ENCODE data around the gene MAPKBP1.
"Not testable (repeated sequence)": the region's sequence is repeated elsewhere in the genome, so short reads cannot be mapped to it uniquely, and the experiment has no call there.

The MAPKBP1 gene

GRCh38 chr15:41774062-41774881 is at the start of gene MAPKBP1:
Gene MAPKBP1 (plus strand): TSS chr15:41774484. CDS start chr15:41775276, 792 bp downstream.
- DNase-seq, result peak; percentile 92

- peak; percentile 0 for DNase-seq
Observed at GRCh38 chr15:41727143-41727542, 47.1 kb upstream of the MAPKBP1 start.

DNA sequence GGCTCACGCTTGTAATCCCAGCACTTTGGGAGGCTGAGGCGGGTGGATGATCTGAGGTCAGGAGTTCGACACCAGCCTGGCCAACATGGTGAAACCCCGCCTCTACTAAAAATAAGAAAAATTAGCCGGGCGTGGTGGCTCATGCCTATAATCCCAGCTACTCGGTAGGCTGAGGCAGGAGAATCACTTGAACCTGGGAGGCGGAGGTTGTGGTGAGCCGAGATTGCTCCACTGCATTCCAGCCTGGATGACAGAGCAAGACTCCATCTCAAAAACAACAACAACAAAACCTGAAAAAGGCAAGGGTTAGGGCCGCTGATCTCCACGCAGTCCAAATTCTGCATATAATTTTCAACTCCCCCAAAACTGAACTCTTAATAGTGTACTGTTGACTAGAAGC is 46.2 kb upstream of the MAPKBP1 start:
- DNase-seq, result not testable (repeated sequence)

GRCh38 chr15:41730543-41730942 is 43.7 kb upstream of the MAPKBP1 start:
- no peak for DNase-seq

- DNase-seq, result no peak
Observed at GRCh38 chr15:41732483-41732882, 41.8 kb upstream of the MAPKBP1 start.

DNA sequence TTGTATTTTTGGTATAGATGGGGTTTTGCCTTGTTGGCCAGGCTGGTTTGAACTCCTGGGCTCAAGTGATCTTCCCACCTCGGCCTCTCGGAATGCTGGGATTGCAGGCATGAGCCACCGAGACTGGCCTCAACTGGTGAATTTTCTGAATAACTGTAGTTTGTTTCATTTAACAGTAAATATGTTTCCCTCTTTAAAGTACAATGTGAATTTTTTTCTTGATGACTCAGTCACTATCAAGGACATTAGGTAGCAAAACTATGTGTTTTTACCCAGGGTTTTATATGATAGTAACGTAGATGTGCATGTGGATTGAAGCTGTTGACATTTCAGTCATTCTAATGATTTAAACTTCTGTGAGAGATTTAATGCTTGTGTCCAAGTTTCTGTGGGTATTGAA is 40.2 kb upstream of the MAPKBP1 start:
- DNase-seq, result no peak

DNA sequence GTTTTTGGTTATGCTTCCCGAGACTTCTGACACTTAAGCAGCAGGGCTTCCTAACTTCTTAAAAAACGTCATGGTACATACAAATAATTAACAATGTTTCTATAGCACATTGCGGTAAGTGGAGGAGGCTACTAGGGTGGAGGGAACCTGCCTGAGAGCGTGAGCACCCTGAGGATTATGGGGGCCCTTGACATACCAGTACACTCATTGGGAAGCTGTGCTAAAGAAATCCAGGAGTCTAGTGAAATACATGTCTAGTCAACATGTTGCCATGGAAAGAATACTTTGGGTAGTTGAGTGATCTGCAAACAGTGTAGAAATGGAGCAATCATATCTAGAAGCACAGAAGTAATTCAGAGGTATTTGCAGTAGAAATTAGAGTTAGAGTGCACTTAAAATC is 39.2 kb upstream of the MAPKBP1 start:
- no peak for DNase-seq

GRCh38 chr15:41735492-41735891 is 38.8 kb upstream of the MAPKBP1 start:
- not testable (repeated sequence) for DNase-seq

DNA sequence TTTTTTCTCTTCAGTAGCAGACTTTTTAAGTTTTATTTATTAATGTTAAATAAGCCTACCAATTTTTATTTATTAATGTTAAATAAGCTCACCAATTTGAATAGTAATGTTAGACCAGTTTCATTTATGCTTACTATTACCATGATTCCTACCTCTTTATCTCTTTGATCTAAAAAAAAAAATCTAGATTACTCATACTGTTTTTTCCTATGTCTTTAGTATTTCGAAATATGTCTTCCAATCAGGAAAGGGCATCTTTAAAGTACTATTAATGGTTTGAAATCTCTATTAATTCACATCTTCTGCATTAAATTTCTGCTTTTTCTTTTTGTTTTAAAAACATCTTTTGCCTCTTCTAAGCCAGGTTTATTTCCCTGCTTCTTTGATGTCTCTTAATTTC is 27.5 kb upstream of the MAPKBP1 start:
- DNase-seq, result no peak

DNA sequence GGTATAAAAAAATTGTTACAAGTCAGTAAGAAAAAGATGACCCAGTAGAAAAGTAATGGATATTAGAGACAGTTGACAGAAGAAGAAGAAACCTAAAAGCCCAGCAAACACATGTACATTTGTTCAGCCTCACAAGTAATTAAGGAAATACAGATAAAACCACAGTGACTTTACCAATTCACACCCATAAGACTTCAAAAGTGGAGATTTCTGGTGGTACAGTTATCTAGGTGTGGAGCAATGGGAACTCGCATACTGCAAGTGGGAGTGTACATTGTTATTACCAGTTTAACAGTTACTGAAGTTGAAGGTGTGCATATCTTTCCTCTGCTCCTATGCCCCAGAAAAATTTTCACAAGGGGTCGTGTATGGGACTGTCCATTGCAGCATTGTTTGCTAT is 18.1 kb upstream of the MAPKBP1 start:
- no peak for DNase-seq

GRCh38 chr15:41772720-41773331 is 1.5 kb upstream of the MAPKBP1 start:
- DNase-seq, result peak; percentile 41

GRCh38 chr15:41773332-41773728 is 954 bp upstream of the MAPKBP1 start:
- DNase-seq, result no peak

DNA sequence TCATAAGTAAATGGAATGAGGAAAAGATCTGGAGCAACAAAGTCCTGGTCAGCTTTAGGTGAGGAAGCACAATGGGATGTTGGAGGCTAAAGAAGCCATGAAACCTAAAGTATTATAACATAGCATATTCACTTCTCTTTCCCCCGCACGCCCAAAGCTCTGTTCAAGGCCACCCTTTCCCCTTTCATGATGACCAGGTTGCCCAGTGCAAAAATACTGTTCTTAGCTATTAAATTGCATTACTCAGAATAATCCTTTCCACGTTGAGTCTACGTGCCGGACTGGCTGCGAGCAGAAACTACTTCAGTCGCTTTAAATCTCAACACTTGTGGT is 589 bp upstream of the MAPKBP1 start:
- peak; percentile 2 for DNase-seq

DNA sequence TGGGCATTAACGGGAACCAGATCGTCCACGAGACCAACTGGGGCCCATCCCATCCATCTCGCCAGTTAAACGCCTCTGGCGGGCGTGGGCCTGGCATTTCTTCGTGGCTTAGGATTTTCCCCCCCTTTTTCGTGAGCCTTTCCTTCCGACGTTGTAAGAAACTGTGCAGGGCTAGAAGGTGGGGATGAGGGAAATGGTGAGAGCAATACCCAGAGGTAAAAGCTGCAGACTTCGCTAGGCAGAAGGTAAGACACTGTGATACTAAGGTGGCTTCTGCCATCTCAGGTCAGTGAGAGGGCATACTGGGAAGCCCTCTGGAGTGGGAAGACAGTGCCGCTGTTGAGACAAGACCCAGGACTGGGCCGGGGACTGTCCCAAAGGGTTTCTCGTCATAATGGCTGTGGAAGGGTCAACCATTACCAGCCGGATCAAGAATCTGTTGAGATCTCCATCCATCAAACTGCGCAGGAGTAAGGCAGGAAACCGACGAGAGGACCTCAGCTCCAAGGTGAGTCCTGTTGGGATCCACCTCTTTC is 666 bp downstream of the MAPKBP1 start:
- DNase-seq, result no peak

DNA sequence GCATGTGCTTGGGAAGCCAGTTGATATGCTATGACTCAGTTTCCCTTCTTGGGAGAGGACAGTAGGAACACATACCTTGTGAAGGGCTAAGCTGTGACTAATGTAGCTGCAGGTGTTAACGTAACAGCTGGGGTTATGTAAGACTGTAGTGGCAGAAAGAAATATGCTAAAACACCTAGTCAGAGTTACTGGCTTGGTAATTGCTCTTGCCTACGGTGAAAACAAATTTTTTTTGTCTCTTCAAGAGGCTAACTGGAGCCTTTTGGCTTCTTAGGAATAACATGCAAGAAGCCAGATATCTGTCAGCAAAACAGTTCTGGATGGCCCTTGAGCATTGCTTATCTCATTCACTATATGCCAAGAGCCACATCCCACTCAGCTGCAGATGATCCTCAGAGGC is 1.4 kb downstream of the MAPKBP1 start:
- no peak for DNase-seq

DNA sequence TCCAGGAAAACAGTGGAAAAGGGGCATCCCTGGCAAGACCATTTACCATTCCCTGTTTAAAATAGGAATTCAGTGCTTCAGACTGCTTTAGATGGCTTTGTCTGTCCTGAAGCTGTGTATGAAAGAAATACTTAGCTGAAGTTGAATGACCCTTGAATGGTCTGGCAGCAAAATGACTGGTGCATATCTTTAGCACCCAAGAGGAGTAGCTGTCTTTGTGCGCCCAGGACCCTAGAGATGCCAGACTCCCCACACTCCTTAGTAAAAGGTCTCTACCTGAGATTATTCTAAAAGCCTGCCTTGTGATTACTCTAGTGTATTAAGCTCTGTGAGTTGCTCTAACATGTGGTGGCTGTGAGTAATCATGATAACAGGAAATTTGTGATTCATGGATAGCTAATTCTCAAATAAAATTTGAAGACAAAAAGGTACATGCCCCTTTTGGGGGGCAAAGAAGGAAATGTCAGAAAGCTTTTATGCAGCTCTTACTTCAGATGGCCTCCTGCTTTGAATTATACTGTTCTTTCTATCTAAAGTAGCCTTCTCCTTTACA is 3.2 kb downstream of the MAPKBP1 start:
- no peak for DNase-seq

GRCh38 chr15:41778521-41778920 is 4.2 kb downstream of the MAPKBP1 start:
- no peak for DNase-seq

GRCh38 chr15:41779662-41780157 is 5.4 kb downstream of the MAPKBP1 start:
- no peak for DNase-seq

DNA sequence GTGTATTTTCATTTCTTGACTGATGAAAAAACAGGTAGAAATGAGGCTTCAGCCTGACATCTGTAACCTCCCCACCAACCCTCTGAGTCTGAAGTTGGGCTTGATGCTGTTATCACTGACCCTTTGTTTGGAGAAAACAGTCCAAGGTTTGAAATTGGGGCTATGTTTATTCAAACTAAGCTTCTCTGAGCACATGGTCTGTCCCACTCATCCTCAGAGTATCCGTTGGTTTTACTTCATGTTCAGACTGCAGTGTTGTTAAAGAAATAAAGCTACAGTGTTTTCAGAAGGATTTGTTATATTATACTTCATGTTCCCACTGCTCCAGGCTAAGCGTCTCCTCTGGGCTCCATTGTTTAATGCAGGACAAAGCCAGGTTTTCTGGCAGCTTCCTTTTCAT is 6.0 kb downstream of the MAPKBP1 start:
- no peak for DNase-seq

DNA sequence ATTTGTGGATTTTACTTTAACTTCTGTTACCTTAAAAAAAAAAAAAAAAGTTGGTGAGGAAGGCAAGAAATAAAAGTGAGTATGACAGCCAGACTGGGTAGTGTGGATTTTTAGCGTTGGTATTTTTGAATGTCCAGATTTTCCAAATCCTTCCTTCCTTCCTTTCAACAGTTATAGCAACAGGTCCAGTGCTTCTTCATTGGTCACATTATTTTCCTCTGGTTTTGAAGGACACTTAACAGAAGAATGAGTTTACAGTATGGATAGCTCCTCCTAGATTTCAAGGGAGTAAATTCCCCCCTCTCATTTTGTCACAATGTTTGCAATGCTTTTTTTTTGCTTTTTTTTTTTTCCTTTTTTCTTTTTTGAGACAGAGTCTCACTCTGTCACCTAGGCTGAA is 6.4 kb downstream of the MAPKBP1 start:
- DNase-seq, result no peak

DNA sequence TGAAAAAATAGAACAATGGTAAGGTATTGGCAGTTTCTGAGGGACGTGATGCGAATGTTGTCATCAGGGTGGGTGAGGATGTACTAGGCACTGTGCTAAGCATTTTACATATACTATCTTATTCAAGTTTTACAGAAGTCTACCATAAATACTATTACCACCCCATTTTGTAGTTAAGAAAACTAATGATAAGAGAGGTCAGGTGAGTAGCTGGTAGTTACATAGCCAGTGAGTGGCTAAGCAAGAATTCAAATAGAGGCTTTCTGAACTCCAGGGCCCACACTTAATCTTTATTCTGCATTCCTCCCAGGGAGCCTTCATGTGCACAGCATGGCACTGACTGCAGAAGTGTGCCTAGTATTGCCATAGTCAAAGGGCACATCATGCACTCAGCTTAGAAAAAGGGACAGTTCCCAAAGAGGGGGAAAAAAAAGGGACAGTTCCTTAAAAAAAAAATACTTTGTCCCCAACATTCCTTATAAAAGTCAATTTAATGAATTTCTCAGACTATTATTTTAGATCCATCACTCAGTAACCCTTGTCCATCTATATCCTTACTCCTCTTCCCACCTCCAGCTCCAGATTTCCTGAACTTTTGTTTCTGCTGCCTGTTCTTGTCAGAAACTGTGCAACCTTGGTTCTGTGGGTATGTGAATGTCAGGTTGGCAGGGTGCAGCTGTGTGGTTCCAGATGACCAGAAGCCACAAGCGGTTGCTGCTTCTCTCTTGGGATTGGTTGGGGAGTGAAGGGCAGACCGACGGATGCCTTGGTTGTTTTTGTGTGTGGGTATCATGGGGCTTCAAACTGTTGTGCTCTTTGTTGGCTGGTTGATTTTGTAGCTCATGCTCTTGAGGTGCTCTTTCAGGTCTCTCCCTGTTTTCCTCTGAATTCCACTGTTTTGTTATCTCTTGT is 8.3 kb downstream of the MAPKBP1 start:
- no peak for DNase-seq

DNA sequence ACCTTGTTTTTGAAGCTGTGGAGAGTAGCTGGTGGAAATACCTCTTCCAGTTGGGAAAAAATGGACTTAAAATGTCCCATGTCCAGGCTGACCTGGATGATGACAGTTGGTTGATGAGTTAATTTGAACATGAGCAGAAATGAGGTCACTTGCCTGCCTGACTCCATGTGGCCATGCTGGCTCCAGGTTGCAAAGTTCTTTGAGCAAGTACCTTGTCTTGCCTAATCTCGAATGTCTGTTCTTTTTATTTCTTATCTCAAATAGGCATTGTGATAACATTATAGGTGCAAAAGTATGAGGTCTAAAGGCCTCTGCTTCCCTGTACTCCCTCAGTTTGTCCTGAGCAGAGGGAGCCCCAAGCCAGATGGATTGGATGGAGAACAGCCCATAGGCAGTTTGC is 9.0 kb downstream of the MAPKBP1 start:
- no peak for DNase-seq

DNA sequence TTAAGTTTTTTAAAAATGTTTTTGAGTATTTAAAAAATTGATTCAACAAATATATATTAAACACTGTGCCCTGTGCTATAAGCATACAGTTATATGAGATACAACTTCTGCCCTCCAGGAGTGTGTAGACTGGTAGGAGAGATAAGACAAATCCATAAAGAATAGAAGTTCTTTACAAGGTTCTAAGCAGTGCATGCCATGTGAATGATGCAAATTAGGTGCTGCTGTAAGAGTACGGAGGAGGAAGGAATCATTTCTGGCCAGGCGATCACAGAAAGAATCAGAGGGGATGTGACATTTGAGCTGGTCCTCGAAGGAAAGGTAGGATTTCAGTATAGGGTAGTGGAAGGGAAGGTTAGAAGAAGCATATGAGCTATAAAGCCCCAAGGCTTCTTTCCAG is 14.0 kb downstream of the MAPKBP1 start:
- no peak for DNase-seq

All from NCI-H146 (cell line).